GM12874 (cell line): ENCODE results near the gene ADD3.

Source experiments
- TF ChIP-seq, protein P1 (sequence below): IDR thresholded peaks from 2 replicates; pipeline ENCODE4 v1.5.1; 2011; ENCODE audit warnings: low read depth, mild to moderate bottlenecking, control low read depth, low read length, moderate library complexity; ENCODE audit not compliant: insufficient read depth

ADD3 gene

DNA sequence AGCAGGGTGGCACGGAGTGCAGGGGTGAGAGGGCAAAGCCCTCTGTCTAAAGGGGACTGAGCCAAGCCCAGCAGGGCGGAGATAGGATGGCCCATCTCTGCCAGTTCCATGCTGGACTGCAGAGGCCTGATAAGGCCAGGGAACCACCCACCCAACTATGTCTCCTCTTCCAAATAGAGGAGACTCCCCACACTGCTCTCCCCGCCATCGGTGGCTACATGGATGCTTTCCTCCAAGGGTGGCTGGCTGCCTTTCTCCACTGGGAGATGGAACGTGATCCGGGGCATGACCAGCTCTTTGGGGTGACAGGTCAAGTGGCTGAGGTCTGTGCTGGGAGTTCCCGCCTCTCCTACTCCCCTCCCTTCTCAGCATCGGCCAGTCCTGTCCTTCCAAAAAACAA, 141.5 kb downstream of the ADD3 start:
- TF ChIP-seq, protein P1, sequence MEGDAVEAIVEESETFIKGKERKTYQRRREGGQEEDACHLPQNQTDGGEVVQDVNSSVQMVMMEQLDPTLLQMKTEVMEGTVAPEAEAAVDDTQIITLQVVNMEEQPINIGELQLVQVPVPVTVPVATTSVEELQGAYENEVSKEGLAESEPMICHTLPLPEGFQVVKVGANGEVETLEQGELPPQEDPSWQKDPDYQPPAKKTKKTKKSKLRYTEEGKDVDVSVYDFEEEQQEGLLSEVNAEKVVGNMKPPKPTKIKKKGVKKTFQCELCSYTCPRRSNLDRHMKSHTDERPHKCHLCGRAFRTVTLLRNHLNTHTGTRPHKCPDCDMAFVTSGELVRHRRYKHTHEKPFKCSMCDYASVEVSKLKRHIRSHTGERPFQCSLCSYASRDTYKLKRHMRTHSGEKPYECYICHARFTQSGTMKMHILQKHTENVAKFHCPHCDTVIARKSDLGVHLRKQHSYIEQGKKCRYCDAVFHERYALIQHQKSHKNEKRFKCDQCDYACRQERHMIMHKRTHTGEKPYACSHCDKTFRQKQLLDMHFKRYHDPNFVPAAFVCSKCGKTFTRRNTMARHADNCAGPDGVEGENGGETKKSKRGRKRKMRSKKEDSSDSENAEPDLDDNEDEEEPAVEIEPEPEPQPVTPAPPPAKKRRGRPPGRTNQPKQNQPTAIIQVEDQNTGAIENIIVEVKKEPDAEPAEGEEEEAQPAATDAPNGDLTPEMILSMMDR, result no peak

DNA sequence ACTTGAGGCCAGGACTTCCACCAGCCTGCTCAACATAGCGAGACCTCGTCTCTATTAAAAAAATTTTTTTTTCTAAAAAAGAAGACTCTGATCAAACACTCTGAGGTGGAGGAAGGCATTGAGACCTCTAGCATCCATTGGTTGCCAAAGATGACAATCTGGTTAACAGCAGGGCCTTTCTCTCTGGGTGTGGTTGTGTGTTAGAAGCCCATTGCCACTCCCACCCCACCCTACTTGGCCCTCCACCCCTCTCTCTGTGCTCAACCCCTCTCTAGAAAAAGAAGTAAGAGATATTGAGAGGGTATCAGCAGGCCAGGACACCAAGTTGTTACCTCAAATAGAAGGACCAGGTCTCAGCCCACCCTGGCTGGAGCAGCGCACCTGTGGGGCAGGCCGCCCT, 142.3 kb downstream of the ADD3 start:
- TF ChIP-seq, protein P1, result no peak

DNA sequence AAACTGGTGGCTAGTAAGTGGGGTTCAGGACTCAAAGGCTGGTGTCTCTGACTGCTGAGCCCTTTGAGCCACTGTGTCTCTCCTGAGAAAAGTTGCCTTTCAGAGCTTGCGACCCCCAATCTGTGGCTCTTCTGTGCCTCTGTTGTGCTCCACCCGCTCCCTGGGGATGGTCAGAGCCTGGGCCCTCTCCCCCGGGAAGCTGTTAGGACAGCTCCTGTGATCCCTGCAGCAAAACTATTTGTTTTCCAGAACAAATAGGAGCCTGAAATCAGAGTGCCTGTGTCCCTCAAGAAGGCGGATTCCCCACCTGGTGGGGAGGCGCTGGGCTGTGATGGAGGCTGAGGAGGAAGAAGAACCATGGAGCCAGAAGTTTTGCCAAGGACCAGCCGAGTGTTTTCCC, 143.2 kb downstream of the ADD3 start:
- TF ChIP-seq, protein P1, result no peak

DNA sequence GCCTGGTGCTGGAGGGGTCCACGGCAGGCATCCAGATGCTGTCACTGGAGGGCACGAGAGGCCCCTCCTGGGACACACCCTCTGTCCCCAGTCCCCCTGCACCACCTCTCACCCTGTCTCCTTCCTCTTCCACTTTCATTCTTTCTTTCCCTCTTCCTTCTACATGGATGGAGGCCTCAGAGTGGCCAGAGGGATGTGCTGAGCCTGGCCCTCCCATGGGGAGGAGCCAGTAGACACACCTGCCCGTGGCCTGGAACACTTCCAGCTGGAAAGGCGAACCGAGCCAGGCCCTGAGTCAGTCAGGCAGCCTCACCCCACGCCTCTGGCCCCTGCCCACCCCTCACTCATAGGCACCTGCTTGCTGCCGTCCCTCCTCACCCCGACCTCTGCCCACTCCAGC, 143.7 kb downstream of the ADD3 start:
- TF ChIP-seq, protein P1, result no peak

DNA sequence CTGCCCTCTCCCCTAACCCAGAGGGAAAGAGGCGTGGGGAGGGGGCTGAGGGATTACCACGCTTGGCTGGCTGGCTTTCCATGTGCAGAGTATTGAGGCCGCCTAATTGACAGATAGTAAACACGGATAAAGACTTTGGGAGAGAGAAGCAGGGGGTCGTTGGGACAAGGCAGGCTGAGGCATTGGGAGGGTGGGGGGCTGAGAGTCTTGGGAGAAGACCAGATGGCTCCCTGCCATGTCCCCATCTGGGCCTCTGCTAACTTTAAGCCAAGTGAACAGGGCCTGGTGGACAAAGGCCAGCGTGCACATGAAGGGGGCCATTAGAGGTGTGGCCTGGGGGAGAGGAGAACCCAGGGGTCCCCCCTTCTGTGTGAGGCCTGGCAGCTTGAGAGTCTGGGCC, 144.2 kb downstream of the ADD3 start:
- TF ChIP-seq, protein P1, result no peak

DNA sequence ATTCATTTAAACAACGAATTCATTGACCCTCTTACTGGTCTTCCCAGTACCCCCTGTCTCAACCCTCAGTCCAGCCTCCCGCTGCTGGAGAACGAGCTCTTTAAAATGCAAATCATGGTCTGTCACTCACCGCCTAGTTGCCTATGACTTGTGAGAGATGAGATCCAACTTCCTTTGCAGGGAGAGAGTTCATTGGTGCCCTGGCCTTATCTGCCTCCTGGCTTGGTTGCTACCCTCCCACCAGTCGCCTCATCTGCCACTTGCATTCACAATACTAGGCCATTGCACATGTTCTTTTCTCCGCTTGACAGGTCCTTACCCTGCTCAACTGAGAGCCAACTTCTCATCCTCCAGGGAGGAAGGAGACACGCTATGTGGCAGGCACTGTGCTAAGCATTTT, 145.6 kb downstream of the ADD3 start:
- TF ChIP-seq, protein P1, result no peak

DNA sequence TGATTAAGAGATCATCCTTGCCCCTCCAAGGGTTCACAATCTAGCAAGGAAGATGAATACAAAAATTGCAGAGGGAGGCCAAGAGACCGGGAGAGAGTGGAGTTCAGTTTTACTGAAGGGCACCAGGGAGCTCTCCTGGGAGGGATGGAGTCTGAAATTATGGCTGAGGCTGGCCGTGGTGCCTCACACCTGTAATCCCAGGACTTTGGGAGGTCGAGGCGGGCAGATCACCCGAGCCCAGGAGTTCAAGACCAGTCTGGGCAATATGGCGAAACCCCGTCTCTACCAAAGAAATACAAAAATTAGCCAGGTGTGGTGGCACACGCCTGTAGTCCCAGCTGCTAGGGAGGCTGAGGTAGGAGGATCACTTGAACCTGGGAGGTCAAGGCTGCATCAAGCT, 148.3 kb downstream of the ADD3 start:
- TF ChIP-seq, protein P1, result no peak
